ENCODE measurements around the gene CDC40. TPM values are rescaled to one million over a fixed set of nuclear protein-coding genes. Genes with fewer than 3 reads are reported as not detected.

Gene CDC40
- total RNA-seq, 1 donor from 2014 or later = 21.5 TPM

DNA sequence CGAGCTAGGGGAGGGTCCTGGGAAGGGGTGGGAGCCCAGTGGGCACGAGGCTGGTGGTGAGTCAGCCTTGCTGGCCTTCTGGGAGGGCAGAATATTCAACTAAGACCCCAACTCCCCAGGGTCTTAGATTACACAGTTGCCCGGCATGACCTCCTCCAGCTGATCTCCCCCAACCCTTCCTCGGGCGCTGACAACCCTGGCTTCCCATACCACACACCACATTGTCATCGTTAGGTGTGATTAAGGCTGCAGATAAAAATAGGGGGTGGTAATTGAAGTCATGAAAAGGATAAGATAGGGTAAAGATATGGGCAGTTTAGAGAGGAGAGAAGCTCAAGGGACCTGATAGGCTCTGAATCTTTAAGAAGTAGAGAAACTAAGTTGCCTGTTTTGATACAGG is 10.5 kb downstream of the CDC40 start:
- Mint-ChIP-seq H3K9me3 (ENCODE audit: low read depth) (no peaks in the 10 kb centered on the region), H3K4me1 (ENCODE audit: low read depth) (peaks cover 2% of the 10 kb centered on the region), H3K27ac (no peak overlapping the region), H3K27me3 (no peaks in the 10 kb centered on the region), H3K36me3 (ENCODE audit: insufficient read depth) (peaks cover 2% of the 10 kb centered on the region), H3K4me3 (ENCODE audit: low read depth) (no peak overlapping the region)
- TF ChIP-seq, protein P1, sequence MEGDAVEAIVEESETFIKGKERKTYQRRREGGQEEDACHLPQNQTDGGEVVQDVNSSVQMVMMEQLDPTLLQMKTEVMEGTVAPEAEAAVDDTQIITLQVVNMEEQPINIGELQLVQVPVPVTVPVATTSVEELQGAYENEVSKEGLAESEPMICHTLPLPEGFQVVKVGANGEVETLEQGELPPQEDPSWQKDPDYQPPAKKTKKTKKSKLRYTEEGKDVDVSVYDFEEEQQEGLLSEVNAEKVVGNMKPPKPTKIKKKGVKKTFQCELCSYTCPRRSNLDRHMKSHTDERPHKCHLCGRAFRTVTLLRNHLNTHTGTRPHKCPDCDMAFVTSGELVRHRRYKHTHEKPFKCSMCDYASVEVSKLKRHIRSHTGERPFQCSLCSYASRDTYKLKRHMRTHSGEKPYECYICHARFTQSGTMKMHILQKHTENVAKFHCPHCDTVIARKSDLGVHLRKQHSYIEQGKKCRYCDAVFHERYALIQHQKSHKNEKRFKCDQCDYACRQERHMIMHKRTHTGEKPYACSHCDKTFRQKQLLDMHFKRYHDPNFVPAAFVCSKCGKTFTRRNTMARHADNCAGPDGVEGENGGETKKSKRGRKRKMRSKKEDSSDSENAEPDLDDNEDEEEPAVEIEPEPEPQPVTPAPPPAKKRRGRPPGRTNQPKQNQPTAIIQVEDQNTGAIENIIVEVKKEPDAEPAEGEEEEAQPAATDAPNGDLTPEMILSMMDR (IDR thresholded peaks at IDR 0.05; ENCODE audit: unreplicated experiment) = no peak
- DNase-seq (ENCODE audit: low spot score, unreplicated experiment) = no peak

DNA sequence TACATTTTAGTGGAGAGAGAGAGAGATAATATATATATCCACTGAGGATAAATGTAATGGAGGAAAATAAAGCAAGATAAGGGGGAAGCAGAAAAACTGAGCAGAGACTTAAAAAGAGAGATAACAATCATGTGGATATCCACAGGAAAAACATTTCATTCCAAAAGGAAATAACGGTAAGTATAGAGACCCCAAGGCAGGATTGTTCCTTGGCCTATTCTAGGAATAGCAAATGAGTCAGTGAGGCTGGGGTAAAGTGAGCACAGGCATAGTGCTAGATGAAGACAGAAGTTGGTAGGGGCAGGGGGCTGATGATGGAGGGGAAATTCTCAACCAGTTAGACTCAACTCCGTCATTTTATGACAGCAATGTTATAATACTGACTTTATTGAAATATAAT is 11.2 kb downstream of the CDC40 start:
- Mint-ChIP-seq H3K27ac (no peak overlapping the region), H3K4me3 (ENCODE audit: low read depth) (no peak overlapping the region), H3K27me3 (no peaks in the 10 kb centered on the region), H3K4me1 (ENCODE audit: low read depth) (peaks cover 1% of the 10 kb centered on the region), H3K9me3 (ENCODE audit: low read depth) (no peaks in the 10 kb centered on the region), H3K36me3 (ENCODE audit: insufficient read depth) (peaks cover 2% of the 10 kb centered on the region)
- no peak for DNase-seq (ENCODE audit: low spot score, unreplicated experiment)
- TF ChIP-seq, protein P1 (IDR thresholded peaks at IDR 0.05; ENCODE audit: unreplicated experiment) = no peak

DNA sequence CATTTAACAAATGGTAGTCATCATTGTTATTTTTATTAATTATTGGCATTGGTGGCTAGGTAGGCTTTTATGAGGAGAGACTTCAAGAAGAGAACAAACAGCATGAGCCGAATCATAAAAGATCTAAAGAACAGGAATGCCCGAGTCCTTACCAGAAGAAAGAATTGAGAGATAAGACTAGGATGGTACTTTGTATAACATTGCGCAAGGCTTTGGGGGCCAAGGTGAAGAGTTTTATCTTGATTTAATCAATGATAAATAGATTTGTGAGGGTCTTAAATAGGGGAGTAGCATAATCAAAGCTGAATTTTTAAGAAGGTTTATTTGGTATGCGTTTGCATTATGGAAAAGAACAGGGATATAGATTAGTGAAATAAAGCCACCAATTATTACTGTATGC is 15.4 kb downstream of the CDC40 start:
- no peaks in the 10 kb centered on the region for H3K27me3 Mint-ChIP-seq
- H3K4me3 Mint-ChIP-seq (ENCODE audit: low read depth) = no peak overlapping the region
- no peak overlapping the region for H3K27ac Mint-ChIP-seq
- TF ChIP-seq, protein P1 (IDR thresholded peaks at IDR 0.05; ENCODE audit: unreplicated experiment) = no peak
- DNase-seq (ENCODE audit: low spot score, unreplicated experiment) = no peak
- H3K36me3 Mint-ChIP-seq (ENCODE audit: insufficient read depth) = peaks cover 5% of the 10 kb centered on the region
- peaks cover 1% of the 10 kb centered on the region for H3K4me1 Mint-ChIP-seq (ENCODE audit: low read depth)
- no peaks in the 10 kb centered on the region for H3K9me3 Mint-ChIP-seq (ENCODE audit: low read depth)

DNA sequence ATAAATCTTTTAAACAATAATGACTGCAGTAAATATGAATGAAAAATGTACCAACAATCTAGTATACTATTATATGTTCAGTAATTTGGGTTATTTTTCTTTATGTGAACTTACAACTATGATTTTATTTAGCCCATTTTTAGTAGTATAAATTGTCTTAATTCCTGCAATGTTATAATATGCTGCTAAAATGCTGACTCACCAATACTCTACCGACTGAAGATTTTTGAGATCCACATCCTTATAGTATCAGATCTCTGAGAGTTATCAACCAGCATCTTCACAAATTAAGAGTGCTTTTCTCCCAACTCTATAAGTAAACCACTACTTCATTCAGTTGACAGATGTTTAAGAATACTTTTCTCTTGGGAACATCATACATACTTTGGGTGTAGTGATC is 16.6 kb downstream of the CDC40 start:
- Mint-ChIP-seq H3K36me3 (ENCODE audit: insufficient read depth) (peaks cover 5% of the 10 kb centered on the region), H3K4me1 (ENCODE audit: low read depth) (peaks cover 10% of the 10 kb centered on the region), H3K27ac (no peak overlapping the region), H3K4me3 (ENCODE audit: low read depth) (no peak overlapping the region), H3K9me3 (ENCODE audit: low read depth) (no peaks in the 10 kb centered on the region), H3K27me3 (no peaks in the 10 kb centered on the region)
- TF ChIP-seq, protein P1 (IDR thresholded peaks at IDR 0.05; ENCODE audit: unreplicated experiment) = no peak
- no peak for DNase-seq (ENCODE audit: low spot score, unreplicated experiment)

DNA sequence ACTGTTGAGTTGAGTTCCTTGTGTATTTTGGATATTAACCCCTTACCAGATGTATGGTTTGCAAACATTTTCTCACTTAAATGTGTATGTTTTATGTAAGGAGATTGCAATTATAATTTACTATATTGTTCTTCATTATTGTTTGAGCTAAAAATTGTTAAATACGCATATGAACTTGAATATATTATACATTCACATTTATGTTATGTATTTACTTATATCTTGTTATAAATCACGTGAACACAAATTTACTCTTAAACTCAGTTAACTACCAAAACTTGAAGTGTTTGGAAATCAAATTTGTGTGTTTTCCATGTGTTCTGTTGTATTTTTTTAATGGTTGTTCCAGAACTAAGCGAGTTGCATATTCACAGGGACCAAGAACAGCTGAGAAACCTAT is 18.3 kb downstream of the CDC40 start:
- Mint-ChIP-seq H3K36me3 (ENCODE audit: insufficient read depth) (peaks cover 5% of the 10 kb centered on the region), H3K9me3 (ENCODE audit: low read depth) (no peaks in the 10 kb centered on the region), H3K4me1 (ENCODE audit: low read depth) (peaks cover 10% of the 10 kb centered on the region), H3K4me3 (ENCODE audit: low read depth) (no peak overlapping the region), H3K27ac (no peak overlapping the region), H3K27me3 (no peaks in the 10 kb centered on the region)
- TF ChIP-seq, protein P1 (IDR thresholded peaks at IDR 0.05; ENCODE audit: unreplicated experiment) = no peak
- DNase-seq (ENCODE audit: low spot score, unreplicated experiment) = no peak
